ENCODE results near the gene PDE6B.

The PDE6B gene

DNA sequence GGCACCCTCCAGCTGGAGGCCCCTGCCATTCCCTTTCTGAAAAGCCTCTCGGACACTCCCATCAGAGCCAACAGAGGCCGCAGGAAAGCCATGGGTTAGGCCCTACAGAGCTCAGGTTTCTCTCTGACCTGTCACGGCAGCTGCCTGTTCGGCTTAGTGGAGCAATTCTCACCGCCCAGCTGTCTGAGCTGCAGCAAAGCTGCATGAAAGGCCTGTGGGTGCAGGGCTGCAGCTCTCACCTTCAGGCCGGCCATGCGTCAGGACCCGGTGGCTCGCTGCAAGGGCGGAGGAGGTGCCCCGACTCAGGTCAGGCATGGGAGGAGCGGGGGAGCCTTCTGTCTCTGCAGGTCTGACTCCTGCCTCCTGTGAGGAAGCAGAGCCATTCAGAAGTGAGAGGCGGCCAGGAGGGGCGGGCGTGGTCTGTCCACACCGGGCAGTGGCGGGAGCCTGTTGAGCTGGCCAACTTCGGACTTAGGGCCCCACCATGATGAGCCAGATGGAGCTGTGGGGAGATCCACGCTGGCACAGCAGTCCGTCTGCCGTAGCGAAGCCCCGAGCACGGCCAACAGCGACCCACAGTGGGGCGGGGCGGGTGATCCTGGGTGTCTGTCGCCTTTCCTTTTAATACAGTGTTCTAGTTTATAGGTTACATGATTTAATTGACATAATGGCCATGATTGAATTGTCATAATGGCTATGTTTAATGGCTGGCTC, 23.4 kb downstream of the PDE6B start:
- Histone ChIP-seq H3K4me3 (ENCODE audit: low read depth, low read length) (no peak overlapping the region), H3K9me3 (ENCODE audit: control insufficient read depth, insufficient read depth, low read length) (no peaks in the 10 kb centered on the region), H3K27me3 (ENCODE audit: control insufficient read depth, insufficient read depth, low read length) (no peaks in the 10 kb centered on the region), H3K27ac (ENCODE audit: low read depth, low read length) (no peak overlapping the region), H3K9ac (ENCODE audit: low read depth, low read length) (no peak overlapping the region), H3K4me1 (ENCODE audit: control insufficient read depth, insufficient read depth, low read length) (peaks cover 9% of the 10 kb centered on the region; the same call in 1 of the 2 replicates), H3K36me3 (ENCODE audit: control insufficient read depth, insufficient read depth, low read length) (no peaks in the 10 kb centered on the region)

GRCh38 chr4:649293-649625, 23.9 kb downstream of the PDE6B start:
- Histone ChIP-seq H3K36me3 (ENCODE audit: control insufficient read depth, insufficient read depth, low read length) (no peaks in the 10 kb centered on the region), H3K4me3 (ENCODE audit: low read depth, low read length) (no peak overlapping the region)

GRCh38 chr4:649751-650310, 24.5 kb downstream of the PDE6B start:
- H3K27ac ChIP-seq (ENCODE audit: low read depth, low read length): no peak overlapping the region
- H3K9me3 ChIP-seq (ENCODE audit: control insufficient read depth, insufficient read depth, low read length): no peaks in the 10 kb centered on the region
- H3K27me3 ChIP-seq (ENCODE audit: control insufficient read depth, insufficient read depth, low read length): no peaks in the 10 kb centered on the region
- no peak overlapping the region for H3K9ac ChIP-seq (ENCODE audit: low read depth, low read length)
- H3K4me1 ChIP-seq (ENCODE audit: control insufficient read depth, insufficient read depth, low read length): peaks cover 9% of the 10 kb centered on the region; the same call in 1 of the 2 replicates
- H3K4me3 ChIP-seq (ENCODE audit: low read depth, low read length): no peak overlapping the region
- H3K36me3 ChIP-seq (ENCODE audit: control insufficient read depth, insufficient read depth, low read length): no peaks in the 10 kb centered on the region

More at GRCh38 chr4:649293-649625, 23.9 kb downstream of the PDE6B start:
- Histone ChIP-seq H3K27me3 (ENCODE audit: control insufficient read depth, insufficient read depth, low read length) (no peaks in the 10 kb centered on the region), H3K27ac (ENCODE audit: low read depth, low read length) (no peak overlapping the region), H3K4me1 (ENCODE audit: control insufficient read depth, insufficient read depth, low read length) (peaks cover 9% of the 10 kb centered on the region; the same call in 1 of the 2 replicates), H3K9me3 (ENCODE audit: control insufficient read depth, insufficient read depth, low read length) (no peaks in the 10 kb centered on the region), H3K9ac (ENCODE audit: low read depth, low read length) (no peak overlapping the region)

DNA sequence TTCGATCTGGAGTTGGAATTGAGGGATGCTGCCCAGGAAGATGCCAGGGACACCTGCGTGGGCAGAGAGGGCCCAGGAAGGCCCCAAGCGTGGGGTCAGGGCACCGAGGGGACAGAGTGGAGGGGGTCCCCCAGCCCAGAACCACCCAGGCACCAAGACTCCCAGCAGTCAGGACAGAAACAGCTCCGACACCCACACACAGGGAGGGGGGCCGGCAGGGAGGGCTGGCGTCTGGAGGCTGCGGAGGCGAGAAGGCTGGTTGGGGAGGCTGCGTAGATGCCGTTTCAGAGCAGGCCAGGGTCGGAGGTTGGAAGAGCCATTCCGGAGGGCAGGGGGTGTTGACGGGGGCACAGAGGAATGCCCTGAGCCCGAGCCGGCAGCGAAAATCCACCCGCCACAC, 25.1 kb downstream of the PDE6B start:
- H3K9me3 ChIP-seq (ENCODE audit: control insufficient read depth, insufficient read depth, low read length): no peaks in the 10 kb centered on the region
- no peak overlapping the region for H3K4me3 ChIP-seq (ENCODE audit: low read depth, low read length)
- H3K27me3 ChIP-seq (ENCODE audit: control insufficient read depth, insufficient read depth, low read length): no peaks in the 10 kb centered on the region
- H3K9ac ChIP-seq (ENCODE audit: low read depth, low read length): no peak overlapping the region
- H3K4me1 ChIP-seq (ENCODE audit: control insufficient read depth, insufficient read depth, low read length): peaks cover 9% of the 10 kb centered on the region; the same call in 1 of the 2 replicates
- H3K36me3 ChIP-seq (ENCODE audit: control insufficient read depth, insufficient read depth, low read length): no peaks in the 10 kb centered on the region
- no peak overlapping the region for H3K27ac ChIP-seq (ENCODE audit: low read depth, low read length)

- Histone ChIP-seq H3K27me3 (ENCODE audit: control insufficient read depth, insufficient read depth, low read length) (no peaks in the 10 kb centered on the region), H3K36me3 (ENCODE audit: control insufficient read depth, insufficient read depth, low read length) (no peaks in the 10 kb centered on the region), H3K27ac (ENCODE audit: low read depth, low read length) (no peak overlapping the region), H3K9ac (ENCODE audit: low read depth, low read length) (no peak overlapping the region), H3K4me3 (ENCODE audit: low read depth, low read length) (no peak overlapping the region), H3K9me3 (ENCODE audit: control insufficient read depth, insufficient read depth, low read length) (no peaks in the 10 kb centered on the region), H3K4me1 (ENCODE audit: control insufficient read depth, insufficient read depth, low read length) (peaks cover 9% of the 10 kb centered on the region; the same call in 1 of the 2 replicates)
These were observed 25.8 kb downstream of the PDE6B start for GRCh38 chr4:650951-651883.

GRCh38 chr4:651884-652642, 26.7 kb downstream of the PDE6B start:
- H3K27ac ChIP-seq (ENCODE audit: low read depth, low read length): no peak overlapping the region
- H3K9me3 ChIP-seq (ENCODE audit: control insufficient read depth, insufficient read depth, low read length): no peaks in the 10 kb centered on the region
- H3K9ac ChIP-seq (ENCODE audit: low read depth, low read length): no peak overlapping the region
- no peak overlapping the region for H3K4me3 ChIP-seq (ENCODE audit: low read depth, low read length)
- H3K4me1 ChIP-seq (ENCODE audit: control insufficient read depth, insufficient read depth, low read length): peaks cover 9% of the 10 kb centered on the region; the same call in 1 of the 2 replicates
- no peaks in the 10 kb centered on the region for H3K27me3 ChIP-seq (ENCODE audit: control insufficient read depth, insufficient read depth, low read length)
- H3K36me3 ChIP-seq (ENCODE audit: control insufficient read depth, insufficient read depth, low read length): no peaks in the 10 kb centered on the region

GRCh38 chr4:653080-653821, 27.9 kb downstream of the PDE6B start:
- no peak overlapping the region for H3K27ac ChIP-seq (ENCODE audit: low read depth, low read length)
- no peak overlapping the region for H3K9ac ChIP-seq (ENCODE audit: low read depth, low read length)
- H3K27me3 ChIP-seq (ENCODE audit: control insufficient read depth, insufficient read depth, low read length): no peaks in the 10 kb centered on the region
- H3K9me3 ChIP-seq (ENCODE audit: control insufficient read depth, insufficient read depth, low read length): no peaks in the 10 kb centered on the region
- no peak overlapping the region for H3K4me3 ChIP-seq (ENCODE audit: low read depth, low read length)
- H3K4me1 ChIP-seq (ENCODE audit: control insufficient read depth, insufficient read depth, low read length): peaks cover 6% of the 10 kb centered on the region; the same call in 1 of the 2 replicates
- H3K36me3 ChIP-seq (ENCODE audit: control insufficient read depth, insufficient read depth, low read length): no peaks in the 10 kb centered on the region

DNA sequence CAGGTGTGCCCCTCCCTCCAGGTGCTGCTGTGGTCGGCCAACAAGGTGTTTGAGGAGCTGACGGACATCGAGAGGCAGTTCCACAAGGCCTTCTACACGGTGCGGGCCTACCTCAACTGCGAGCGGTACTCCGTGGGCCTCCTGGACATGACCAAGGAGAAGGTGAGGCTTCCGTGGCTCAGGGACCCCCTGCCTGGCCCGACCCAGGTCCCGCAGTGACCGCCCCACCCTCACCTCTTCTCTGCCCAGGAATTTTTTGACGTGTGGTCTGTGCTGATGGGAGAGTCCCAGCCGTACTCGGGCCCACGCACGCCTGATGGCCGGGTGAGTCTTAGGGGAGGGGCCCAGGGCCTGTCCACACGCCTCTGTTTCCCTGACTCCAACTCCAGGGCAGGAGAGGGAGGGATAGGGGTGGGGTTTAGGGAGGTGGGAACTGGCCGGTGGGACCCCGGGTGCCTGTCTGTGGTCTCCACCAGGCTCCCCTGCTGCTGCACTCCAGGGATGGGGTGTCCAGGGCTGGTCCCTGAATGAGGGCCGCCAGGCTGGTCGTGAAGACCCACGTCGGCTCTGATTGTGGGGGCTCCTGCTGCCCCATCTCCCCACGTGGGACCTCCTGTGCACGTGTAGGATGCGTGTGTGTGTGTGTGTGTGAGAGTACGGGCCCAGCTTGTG, 28.6 kb downstream of the PDE6B start:
- Histone ChIP-seq H3K9ac (ENCODE audit: low read depth, low read length) (no peak overlapping the region), H3K36me3 (ENCODE audit: control insufficient read depth, insufficient read depth, low read length) (no peaks in the 10 kb centered on the region), H3K4me1 (ENCODE audit: control insufficient read depth, insufficient read depth, low read length) (no peaks in the 10 kb centered on the region), H3K9me3 (ENCODE audit: control insufficient read depth, insufficient read depth, low read length) (no peaks in the 10 kb centered on the region), H3K4me3 (ENCODE audit: low read depth, low read length) (no peak overlapping the region), H3K27ac (ENCODE audit: low read depth, low read length) (no peak overlapping the region), H3K27me3 (ENCODE audit: control insufficient read depth, insufficient read depth, low read length) (no peaks in the 10 kb centered on the region)

- Histone ChIP-seq H3K27me3 (ENCODE audit: control insufficient read depth, insufficient read depth, low read length) (no peaks in the 10 kb centered on the region), H3K27ac (ENCODE audit: low read depth, low read length) (no peak overlapping the region), H3K4me3 (ENCODE audit: low read depth, low read length) (no peak overlapping the region), H3K9ac (ENCODE audit: low read depth, low read length) (no peak overlapping the region), H3K9me3 (ENCODE audit: control insufficient read depth, insufficient read depth, low read length) (no peaks in the 10 kb centered on the region), H3K36me3 (ENCODE audit: control insufficient read depth, insufficient read depth, low read length) (no peaks in the 10 kb centered on the region), H3K4me1 (ENCODE audit: control insufficient read depth, insufficient read depth, low read length) (no peaks in the 10 kb centered on the region)
These were observed 29.1 kb downstream of the PDE6B start for GRCh38 chr4:654503-654845.
